DOHH2 (cell line): ENCODE measurements around the gene NGDN.

Source experiments
- CTCF ChIP-seq: fragments of 200-600 bp; sonication (generic); IDR thresholded peaks from one replicate; pipeline ENCODE4 v1.5.1; 2014; ENCODE audit warnings: antibody characterized with exemption, mild to moderate bottlenecking, low read depth, low read length; ENCODE audit not compliant: poor library complexity, severe bottlenecking
- EZH2phosphoT487 ChIP-seq: fragments of 200-600 bp; sonication (generic); IDR thresholded peaks from 2 replicates; pipeline ENCODE4 v1.6.1; 2017; ENCODE audit warnings: borderline replicate concordance, mild to moderate bottlenecking, antibody characterized with exemption, low read length, moderate library complexity, mixed read lengths

- no peak for TF ChIP-seq CTCF
- no peak for TF ChIP-seq EZH2phosphoT487
Measured at GRCh38 chr14:23425169-23425568, 44.3 kb upstream of the NGDN start.
